ACC112 (cell line): ENCODE measurements around the gene HAND1.

ENCODE experiments used
- H2AFZ ChIP-seq: fragments of 200-600 bp; sonication (generic); one replicate; pipeline ENCODE4 v1.6.0; 2017; ENCODE audit warnings: antibody characterized with exemption, low read length; ENCODE audit not compliant: unreplicated experiment
- H3K27ac ChIP-seq: fragments of 200-600 bp; sonication (generic); 2 replicates; pipeline ENCODE4 v1.5.1; 2014; ENCODE audit warnings: low read depth, mild to moderate bottlenecking, antibody characterized with exemption, low read length, moderate library complexity
- H3K27me3 ChIP-seq: fragments of 200-600 bp; sonication (generic); 2 replicates; pipeline ENCODE4 v1.6.1; 2014; ENCODE audit warnings: mild to moderate bottlenecking, antibody characterized with exemption, low read length, moderate library complexity, mixed read lengths; ENCODE audit not compliant: insufficient read depth
- H3K36me3 ChIP-seq: fragments of 200-600 bp; sonication (generic); 2 replicates; pipeline ENCODE4 v1.6.1; 2016; ENCODE audit warnings: mild to moderate bottlenecking, antibody characterized with exemption, low read length, moderate library complexity, mixed read lengths; ENCODE audit not compliant: insufficient read depth
- H3K4me1 ChIP-seq: fragments of 200-600 bp; sonication (generic); one replicate; pipeline ENCODE4 v1.6.1; 2016; ENCODE audit warnings: low read length, mixed read lengths; ENCODE audit not compliant: insufficient read depth, unreplicated experiment, control insufficient read depth
- H3K4me3 ChIP-seq: fragments of 200-600 bp; sonication (generic); 2 replicates; pipeline ENCODE4 v1.5.1; 2014; ENCODE audit warnings: mild to moderate bottlenecking, low read depth, low read length
- H3K79me2 ChIP-seq: fragments of 200-600 bp; sonication (generic); one replicate; pipeline ENCODE4 v1.6.0; 2016; ENCODE audit warnings: low read length; ENCODE audit not compliant: control insufficient read depth, unreplicated experiment, insufficient read depth

Gene HAND1

DNA sequence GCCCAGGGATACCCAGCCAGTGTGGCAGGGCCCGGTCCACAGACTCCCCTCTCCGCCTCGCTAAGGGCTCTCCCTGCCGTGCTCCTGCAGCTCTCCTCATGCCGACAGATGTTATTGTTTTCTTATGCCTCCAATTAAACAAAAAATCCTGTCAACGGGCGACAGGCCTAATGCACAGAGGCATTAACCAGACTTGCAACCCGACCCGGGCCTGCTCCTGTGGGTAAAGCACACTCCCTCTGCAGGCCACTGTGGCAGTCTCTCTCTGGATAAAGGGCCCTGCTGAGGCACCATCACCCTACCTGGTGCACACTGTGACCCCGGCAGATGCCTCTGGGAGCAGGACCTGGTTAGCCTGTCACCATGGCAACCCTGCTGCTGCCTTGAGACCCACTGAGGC lies 27.5 kb upstream of the HAND1 start:
- Histone ChIP-seq H3K27me3 (peaks cover 64% of the 10 kb centered on the region), H3K4me3 (no peak overlapping the region), H3K36me3 (no peaks in the 10 kb centered on the region), H3K27ac (no peak overlapping the region), H3K79me2 (no peaks in the 10 kb centered on the region), H3K4me1 (no peaks in the 10 kb centered on the region), H2AFZ (no peak overlapping the region)

DNA sequence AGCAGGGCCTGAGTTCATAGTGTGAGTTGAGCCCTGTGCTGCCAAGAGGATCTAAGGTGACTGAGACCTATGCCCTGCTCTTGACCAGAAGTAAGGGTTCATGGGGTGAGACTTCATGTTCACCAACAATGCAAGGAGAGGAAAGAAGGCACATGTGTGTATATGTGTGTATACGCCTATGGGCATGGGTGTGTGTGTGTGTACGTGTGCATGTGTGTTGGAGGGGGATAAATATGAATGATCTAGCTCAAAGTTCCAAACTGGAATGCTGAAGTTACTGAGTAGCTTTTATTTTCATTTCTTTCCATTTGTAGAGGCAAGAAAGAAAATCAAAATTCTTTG lies 25.6 kb upstream of the HAND1 start:
- Histone ChIP-seq H3K79me2 (no peaks in the 10 kb centered on the region), H3K4me3 (no peak overlapping the region), H3K27ac (no peak overlapping the region), H2AFZ (no peak overlapping the region), H3K36me3 (no peaks in the 10 kb centered on the region), H3K4me1 (no peaks in the 10 kb centered on the region), H3K27me3 (peaks cover 68% of the 10 kb centered on the region)

DNA sequence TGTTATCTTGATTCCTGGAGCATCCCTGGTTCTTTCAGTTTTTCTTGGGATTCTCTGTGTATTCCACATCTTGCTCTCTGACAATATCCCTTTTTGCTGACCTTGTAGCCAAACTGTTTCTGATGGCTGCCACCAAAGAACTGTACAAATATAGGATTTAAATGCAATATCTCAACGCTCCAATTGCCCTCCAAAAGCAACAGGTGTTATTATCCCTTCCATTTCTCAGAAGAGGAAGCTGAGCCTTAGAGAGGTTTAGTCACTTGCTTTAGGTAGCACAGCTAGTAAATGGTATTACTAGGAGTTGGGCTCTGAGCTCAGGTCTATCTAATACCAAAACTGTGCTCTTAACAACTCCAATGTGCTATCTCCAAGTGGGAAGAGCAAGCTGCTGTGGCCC lies 24.2 kb upstream of the HAND1 start:
- Histone ChIP-seq H3K4me3 (no peak overlapping the region), H3K27ac (no peak overlapping the region), H3K79me2 (no peaks in the 10 kb centered on the region), H3K36me3 (no peaks in the 10 kb centered on the region), H3K27me3 (peaks cover 70% of the 10 kb centered on the region), H2AFZ (no peak overlapping the region), H3K4me1 (no peaks in the 10 kb centered on the region)

DNA sequence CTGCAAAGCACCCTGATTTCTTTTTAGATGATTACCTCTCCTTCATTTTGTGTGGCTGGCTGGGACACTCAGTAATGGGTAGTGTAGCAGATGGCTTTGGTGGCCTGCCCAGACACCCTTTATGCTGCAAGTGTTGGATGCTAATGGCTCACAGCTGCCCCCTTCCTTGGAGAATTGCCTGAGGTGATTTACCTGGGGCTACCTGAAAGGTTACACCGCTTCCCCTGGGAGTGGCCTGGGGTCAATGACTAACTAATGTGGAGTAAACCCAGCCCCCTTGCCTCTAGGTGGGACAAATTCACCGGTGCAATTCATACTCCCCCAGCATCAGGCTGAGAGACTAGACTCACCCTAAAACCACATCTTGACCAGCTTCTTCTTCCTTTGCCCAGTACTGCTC lies 23.5 kb upstream of the HAND1 start:
- no peak overlapping the region for H2AFZ ChIP-seq
- H3K36me3 ChIP-seq, result no peaks in the 10 kb centered on the region
- H3K27me3 ChIP-seq, result peaks cover 68% of the 10 kb centered on the region
- H3K79me2 ChIP-seq, result no peaks in the 10 kb centered on the region
- no peaks in the 10 kb centered on the region for H3K4me1 ChIP-seq
- H3K4me3 ChIP-seq, result no peak overlapping the region
- no peak overlapping the region for H3K27ac ChIP-seq

DNA sequence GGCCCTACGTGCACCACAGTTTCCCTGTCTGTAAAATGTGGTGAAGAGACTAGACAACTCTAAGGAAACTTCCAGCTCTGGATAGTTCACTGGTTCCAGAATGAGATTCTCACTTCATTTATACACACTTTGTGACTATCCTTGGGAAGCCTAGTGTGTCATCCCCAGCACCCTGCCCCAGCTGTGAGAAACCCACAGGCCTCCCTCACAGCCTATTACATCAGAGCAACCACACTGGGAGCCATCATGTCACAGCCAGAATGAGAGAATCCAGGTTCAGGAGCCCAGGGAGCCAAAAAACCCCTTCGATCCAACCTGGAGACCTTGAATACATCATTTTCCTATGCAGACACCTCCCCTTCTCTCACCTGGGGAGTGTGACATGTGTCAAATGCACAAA lies 21.0 kb upstream of the HAND1 start:
- H3K79me2 ChIP-seq, result no peaks in the 10 kb centered on the region
- H3K4me3 ChIP-seq, result no peak overlapping the region
- H3K4me1 ChIP-seq, result no peaks in the 10 kb centered on the region
- no peak overlapping the region for H3K27ac ChIP-seq
- peaks cover 84% of the 10 kb centered on the region for H3K27me3 ChIP-seq
- no peak overlapping the region for H2AFZ ChIP-seq
- no peaks in the 10 kb centered on the region for H3K36me3 ChIP-seq

DNA sequence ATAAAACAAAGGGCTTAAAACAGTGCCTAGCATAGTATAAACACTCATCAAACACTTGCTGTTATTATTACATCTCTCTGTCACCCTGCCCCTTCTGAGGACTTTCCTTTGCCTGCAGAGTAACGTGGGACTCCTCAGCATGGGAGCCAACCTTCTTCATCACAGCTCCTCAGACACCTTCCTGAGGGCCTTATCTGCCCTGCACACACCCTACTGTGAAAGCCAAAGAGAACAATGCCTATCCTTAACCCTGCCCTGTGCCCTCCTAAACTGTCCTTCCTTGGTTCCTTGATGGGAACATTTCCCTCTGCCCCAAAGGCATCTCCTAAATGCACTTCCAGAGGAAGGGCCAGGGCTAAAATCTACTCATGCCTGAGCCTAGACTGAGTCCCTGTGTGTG lies 20.6 kb upstream of the HAND1 start:
- no peaks in the 10 kb centered on the region for H3K79me2 ChIP-seq

DNA sequence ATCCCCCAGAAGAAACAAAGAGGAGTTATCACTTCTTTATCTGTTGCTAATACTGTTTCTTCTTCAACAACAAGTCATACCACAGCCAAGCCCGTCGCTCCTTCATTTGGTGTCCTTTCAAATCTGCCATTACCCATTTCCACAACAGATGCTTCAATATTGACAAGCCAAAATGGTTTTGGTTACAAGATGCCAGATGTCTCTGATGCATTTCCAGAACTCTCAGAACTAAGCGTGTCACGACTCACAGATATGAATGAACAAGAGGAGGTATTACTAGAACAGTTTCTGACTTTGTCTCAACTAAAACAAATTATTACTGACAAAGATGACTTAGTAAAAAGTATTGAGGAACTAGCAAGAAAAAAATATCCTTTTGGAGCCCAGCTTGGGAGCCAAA lies 16.0 kb upstream of the HAND1 start:
- no peak overlapping the region for H3K27ac ChIP-seq
- peaks cover 84% of the 10 kb centered on the region for H3K27me3 ChIP-seq
- H3K36me3 ChIP-seq, result no peaks in the 10 kb centered on the region
- H3K79me2 ChIP-seq, result no peaks in the 10 kb centered on the region
- H2AFZ ChIP-seq, result no peak overlapping the region
- H3K4me3 ChIP-seq, result no peak overlapping the region
- no peaks in the 10 kb centered on the region for H3K4me1 ChIP-seq

More for the DNA sequence above, 20.6 kb upstream of the HAND1 start:
- no peak overlapping the region for H2AFZ ChIP-seq
- H3K27me3 ChIP-seq, result peaks cover 87% of the 10 kb centered on the region
- no peaks in the 10 kb centered on the region for H3K36me3 ChIP-seq
- H3K4me1 ChIP-seq, result no peaks in the 10 kb centered on the region
- H3K27ac ChIP-seq, result no peak overlapping the region
- no peak overlapping the region for H3K4me3 ChIP-seq

DNA sequence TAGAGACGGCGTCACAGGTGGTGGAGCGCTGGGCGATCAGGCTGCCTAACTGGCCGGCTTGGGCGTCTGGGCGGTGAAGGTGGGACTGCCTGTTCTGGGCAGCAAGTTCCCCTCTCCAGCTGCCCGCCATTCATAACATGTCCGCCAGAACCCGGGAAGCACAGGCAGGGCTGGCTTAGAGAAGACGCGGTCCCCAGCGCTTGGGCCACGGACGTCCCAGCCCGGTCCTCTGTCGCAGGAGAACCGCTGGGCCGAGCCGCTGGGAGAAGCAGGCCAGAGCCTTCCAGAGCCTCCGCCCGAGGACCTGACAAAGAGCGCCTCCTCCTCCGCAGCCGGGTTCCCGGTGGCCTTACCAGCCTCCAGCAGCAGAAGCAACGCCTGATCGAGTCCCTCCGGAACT lies 15.2 kb upstream of the HAND1 start:
- Histone ChIP-seq H3K79me2 (no peaks in the 10 kb centered on the region), H3K4me1 (no peaks in the 10 kb centered on the region), H3K27ac (no peak overlapping the region), H3K36me3 (no peaks in the 10 kb centered on the region), H2AFZ (no peak overlapping the region), H3K4me3 (no peak overlapping the region), H3K27me3 (peaks cover 84% of the 10 kb centered on the region)

DNA sequence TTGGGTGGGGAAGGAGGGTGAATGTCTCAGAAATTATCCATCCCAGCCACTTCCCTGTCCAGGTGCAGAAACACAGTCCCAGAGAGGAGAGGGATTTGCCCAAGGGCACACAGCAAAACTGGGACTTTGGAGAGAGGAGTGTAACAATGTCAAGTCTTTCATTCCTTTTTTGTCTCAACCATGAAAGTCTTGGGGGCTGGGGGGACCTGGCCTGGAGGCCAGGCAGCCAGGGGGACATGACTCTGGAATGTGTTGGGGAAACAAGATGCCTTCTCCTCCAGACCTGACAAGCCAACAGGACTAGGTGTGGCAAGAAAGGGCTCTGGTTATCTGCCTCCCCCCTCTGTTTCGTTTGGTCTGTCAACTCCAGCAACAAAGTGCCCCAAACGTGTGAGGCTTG lies 13.9 kb upstream of the HAND1 start:
- H3K36me3 ChIP-seq, result no peaks in the 10 kb centered on the region
- no peaks in the 10 kb centered on the region for H3K79me2 ChIP-seq
- no peak overlapping the region for H2AFZ ChIP-seq
- H3K27ac ChIP-seq, result no peak overlapping the region
- no peaks in the 10 kb centered on the region for H3K4me1 ChIP-seq
- H3K27me3 ChIP-seq, result peaks cover 88% of the 10 kb centered on the region
- no peak overlapping the region for H3K4me3 ChIP-seq

DNA sequence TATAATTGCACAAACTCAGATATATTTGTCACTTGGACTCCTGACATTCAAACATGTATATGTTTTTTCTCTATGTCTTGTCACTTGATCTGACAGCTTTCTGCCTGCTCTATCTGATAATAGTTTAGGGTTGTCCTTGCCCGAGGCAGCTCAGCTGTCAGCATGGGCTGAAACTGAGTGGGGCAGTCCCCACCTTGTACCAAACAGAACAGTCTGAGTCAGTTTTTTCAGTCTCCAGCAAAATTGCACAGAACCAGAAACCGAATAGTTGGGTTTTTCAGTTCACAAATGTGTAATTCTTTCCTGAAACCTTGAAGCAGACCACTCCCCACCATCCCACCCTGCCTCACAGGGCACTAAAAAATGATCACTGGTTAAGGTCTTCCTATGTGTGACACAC lies 9.5 kb upstream of the HAND1 start:
- H3K36me3 ChIP-seq, result no peaks in the 10 kb centered on the region
- no peaks in the 10 kb centered on the region for H3K79me2 ChIP-seq
- no peak overlapping the region for H2AFZ ChIP-seq
- peaks cover 91% of the 10 kb centered on the region for H3K27me3 ChIP-seq
- H3K27ac ChIP-seq, result no peak overlapping the region
- H3K4me1 ChIP-seq, result no peaks in the 10 kb centered on the region
- H3K4me3 ChIP-seq, result no peak overlapping the region

DNA sequence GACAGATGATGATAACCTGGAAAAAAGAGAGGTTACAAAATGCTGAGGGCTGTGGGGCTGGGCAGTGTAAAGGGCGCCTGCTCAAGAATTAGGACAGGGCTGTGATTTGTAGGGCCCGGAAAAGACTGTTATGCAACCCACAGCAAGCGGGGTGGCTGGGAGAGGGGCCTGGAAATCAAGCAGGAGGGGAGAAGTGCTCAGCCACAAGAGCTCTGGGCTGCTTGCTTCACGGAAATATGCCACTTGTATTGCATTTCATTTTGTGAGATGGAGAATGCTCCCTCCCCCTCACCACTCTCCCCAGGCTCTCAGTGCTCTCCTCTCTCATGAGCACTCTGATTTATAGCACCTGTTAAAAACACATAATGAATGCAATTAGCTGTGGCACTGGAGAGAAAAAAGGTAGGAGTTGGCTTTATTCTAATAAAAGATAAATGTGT lies 8.4 kb upstream of the HAND1 start:
- H3K36me3 ChIP-seq, result no peaks in the 10 kb centered on the region
- no peaks in the 10 kb centered on the region for H3K79me2 ChIP-seq
- H3K27ac ChIP-seq, result no peak overlapping the region
- no peaks in the 10 kb centered on the region for H3K4me1 ChIP-seq
- H3K27me3 ChIP-seq, result peaks cover 93% of the 10 kb centered on the region
- H2AFZ ChIP-seq, result no peak overlapping the region
- no peak overlapping the region for H3K4me3 ChIP-seq
